KMS-11 (cell line): ENCODE measurements around the gene SPRYD4.
A peak's percentile ranks its signal among the peaks of the same experiment; 100 is the strongest.

Experiments used
- H2AFZ ChIP-seq: fragments of 200-600 bp; sonication (generic); 2 replicates; pipeline ENCODE4 v1.6.1; 2016; ENCODE audit warnings: antibody characterized with exemption, mixed run types, low read depth
- H3K27ac ChIP-seq: fragments of 200-600 bp; sonication (generic); 2 replicates; pipeline ENCODE4 v1.6.1; 2016; ENCODE audit warnings: mild to moderate bottlenecking, mixed run types
- H3K27me3 ChIP-seq: fragments of 200-600 bp; sonication (generic); 2 replicates; pipeline ENCODE4 v1.6.1; 2017; ENCODE audit warnings: mild to moderate bottlenecking, low read depth, mixed run types, moderate library complexity; ENCODE audit not compliant: insufficient read depth
- H3K36me3 ChIP-seq: fragments of 200-600 bp; sonication (generic); 2 replicates; pipeline ENCODE4 v1.6.1; 2017; ENCODE audit warnings: mild to moderate bottlenecking, mixed run types; ENCODE audit not compliant: insufficient read depth
- H3K4me1 ChIP-seq: fragments of 200-600 bp; sonication (generic); 2 replicates; pipeline ENCODE4 v1.6.1; 2016; ENCODE audit warnings: mild to moderate bottlenecking, low read depth, mixed run types; ENCODE audit not compliant: poor library complexity, severe bottlenecking
- H3K4me2 ChIP-seq: fragments of 200-600 bp; sonication (generic); 2 replicates; pipeline ENCODE4 v1.7.0; 2016; ENCODE audit warnings: mild to moderate bottlenecking, mixed run types
- H3K4me3 ChIP-seq: fragments of 200-600 bp; sonication (generic); IDR thresholded peaks from 2 replicates; pipeline ENCODE4 v1.6.1; 2017; ENCODE audit warnings: low read depth, low read length, mixed read lengths; ENCODE audit not compliant: insufficient read depth
- H3K79me2 ChIP-seq: fragments of 200-600 bp; sonication (generic); 2 replicates; pipeline ENCODE4 v1.6.1; 2016; ENCODE audit warnings: low read depth, mixed run types; ENCODE audit not compliant: insufficient read depth
- H3K9ac ChIP-seq: fragments of 200-600 bp; sonication (generic); 2 replicates; pipeline ENCODE4 v1.6.1; 2016; ENCODE audit warnings: mild to moderate bottlenecking, mixed run types
- H4K20me1 ChIP-seq: fragments of 200-600 bp; sonication (generic); 2 replicates; pipeline ENCODE4 v1.6.1; 2016; ENCODE audit warnings: mild to moderate bottlenecking, mixed run types; ENCODE audit not compliant: insufficient read depth
- CTCF ChIP-seq: fragments of 200-600 bp; sonication (generic); conservative IDR thresholded peaks from 2 replicates; pipeline ENCODE4 v1.6.1; 2017; ENCODE audit warnings: low read depth, mild to moderate bottlenecking, antibody characterized with exemption, low read length, moderate library complexity, mixed read lengths

Gene SPRYD4

GRCh38 chr12:56469007-56469930 is 891 bp downstream of the SPRYD4 start:
- Histone ChIP-seq H3K4me1 (peaks cover 44% of the 10 kb centered on the region), H3K9ac (peak overlapping the region; percentile 92), H3K27me3 (no peaks in the 10 kb centered on the region), H3K79me2 (peaks cover 55% of the 10 kb centered on the region), H3K27ac (peak overlapping the region; percentile 91), H3K36me3 (no peaks in the 10 kb centered on the region; the same call in 1 of the 2 replicates), H3K4me2 (peak overlapping the region; percentile 79), H3K4me3 (peak overlapping the region; percentile 77), H4K20me1 (no peaks in the 10 kb centered on the region), H2AFZ (peak overlapping the region; percentile 74)
- no peak for TF ChIP-seq CTCF

GRCh38 chr12:56474389-56474788 is 6.0 kb downstream of the SPRYD4 start:
- H3K4me1 ChIP-seq: peaks cover 31% of the 10 kb centered on the region
- no peak overlapping the region for H3K4me3 ChIP-seq
- no peaks in the 10 kb centered on the region for H4K20me1 ChIP-seq
- H3K36me3 ChIP-seq: no peaks in the 10 kb centered on the region; the same call in 1 of the 2 replicates
- no peak overlapping the region for H3K9ac ChIP-seq
- no peak overlapping the region for H3K4me2 ChIP-seq
- H3K79me2 ChIP-seq: peaks cover 45% of the 10 kb centered on the region
- H3K27ac ChIP-seq: no peak overlapping the region
- TF ChIP-seq CTCF: no peak
- no peak overlapping the region for H2AFZ ChIP-seq
- no peaks in the 10 kb centered on the region for H3K27me3 ChIP-seq

- no peaks in the 10 kb centered on the region for H3K27me3 ChIP-seq
- no peak overlapping the region for H3K4me3 ChIP-seq
- H4K20me1 ChIP-seq: no peaks in the 10 kb centered on the region
- no peak for TF ChIP-seq CTCF
- H2AFZ ChIP-seq: no peak overlapping the region
- no peak overlapping the region for H3K9ac ChIP-seq
- H3K27ac ChIP-seq: no peak overlapping the region
- peaks cover 27% of the 10 kb centered on the region; the same call in 1 of the 2 replicates for H3K79me2 ChIP-seq
- H3K4me1 ChIP-seq: peaks cover 14% of the 10 kb centered on the region
- H3K36me3 ChIP-seq: no peaks in the 10 kb centered on the region; the same call in 1 of the 2 replicates
- no peak overlapping the region for H3K4me2 ChIP-seq
Measured at GRCh38 chr12:56476143-56476542, 7.8 kb downstream of the SPRYD4 start.

GRCh38 chr12:56476972-56477432 is 8.6 kb downstream of the SPRYD4 start:
- Histone ChIP-seq H3K4me1 (peaks cover 5% of the 10 kb centered on the region), H3K36me3 (no peaks in the 10 kb centered on the region; the same call in 1 of the 2 replicates), H3K27me3 (no peaks in the 10 kb centered on the region), H4K20me1 (no peaks in the 10 kb centered on the region), H3K4me3 (no peak overlapping the region), H3K9ac (no peak overlapping the region), H2AFZ (no peak overlapping the region), H3K4me2 (no peak overlapping the region), H3K79me2 (peaks cover 19% of the 10 kb centered on the region; the same call in 1 of the 2 replicates), H3K27ac (no peak overlapping the region)
- no peak for TF ChIP-seq CTCF
